GM23338 (cell line): ENCODE results near the gene GRK7. TPM values are rescaled to one million over a fixed set of nuclear protein-coding genes. Genes with fewer than 3 reads are reported as not detected.

Source experiments
- polyA plus RNA-seq: library from polyadenylated mRNA; unstranded; fragments of >200 nt; fragmentation: Nextera tagmentation; extraction: Ambion mirVana; gene quantifications from 2 replicates; pipeline ENCODE4 v1.2.1, GENCODE V29; 2016
- small RNA-seq: library from RNA; depleted of rRNA; stranded (forward); fragments of <200 nt; gene quantifications from one replicate; pipeline ENCODE3, GENCODE V24; 2014; ENCODE audit warnings: low replicate concordance
- total RNA-seq: library from RNA; depleted of rRNA; stranded (reverse); fragments of >200 nt; shearing (Covaris generic); gene quantifications from 2 replicates; pipeline ENCODE4 v1.2.3, GENCODE V29; 2014; rRNA removed

The GRK7 gene
- total and polyA plus RNA-seq, 2 experiments from 2014 or later = not detected

Small RNA genes lying within 50 kb of the gene (small RNA-seq; reads per million reads assigned to genes)
- not detected for gene AC112771.1

Other genes with a start within 250 kb of the GRK7 start
- gene RNF7, start 25.1 kb upstream of the GRK7 start, total RNA-seq = 156 and 173 TPM in 2 replicates
- 254 and 256 TPM in 2 replicates for gene RNF7, start 25.1 kb upstream of the GRK7 start, polyA plus RNA-seq
- 135 and 165 TPM in 2 replicates for gene ATP1B3, start 113.2 kb downstream of the GRK7 start, total RNA-seq
- 275 and 315 TPM in 2 replicates for gene ATP1B3, start 113.2 kb downstream of the GRK7 start, polyA plus RNA-seq